Upper lobe of left lung (tissue), 6 donors: ENCODE measurements around the gene TNS1. TPM values are rescaled to one million over a fixed set of nuclear protein-coding genes. Genes with fewer than 3 reads are reported as not detected.

Source experiments
- ATAC-seq, 2 donors: fragments of 200-7000 bp; cut with Tn5 transposase; one replicate each; pipeline ENCODE4 v1.9.1; 2022; ENCODE audit warnings: mild to moderate bottlenecking in 2 of 2, moderate library complexity in 2 of 2; ENCODE audit not compliant: low FRiP score in 2 of 2
- DNase-seq, 2 donors: peaks; one replicate each; pipeline ENCODE4 v3.0.0-alpha.2; 2019 to 2020
- H3K27ac ChIP-seq, 4 donors: fragments of 200-600 bp; sonication (generic); one replicate each; pipeline ENCODE4 v1.5.1; 2016 to 2019
- H3K27me3 ChIP-seq, 4 donors: fragments of 200-600 bp; sonication (generic); one replicate each; pipeline ENCODE4 v1.5.1; 2017 to 2019
- H3K36me3 ChIP-seq, 4 donors: fragments of 200-600 bp; sonication (generic); one replicate each; pipeline ENCODE4 v1.5.1; 2016 to 2019
- H3K4me1 ChIP-seq, 4 donors: fragments of 200-600 bp; sonication (generic); one replicate each; pipeline ENCODE4 v1.5.1; 2018 to 2019
- H3K4me3 ChIP-seq, 4 donors: fragments of 200-600 bp; sonication (generic); one replicate each; pipeline ENCODE4 v1.5.1; 2017 to 2019; ENCODE audit warnings: mild to moderate bottlenecking in 2 of 4, moderate library complexity in 1 of 4
- H3K9me3 ChIP-seq, 4 donors: fragments of 200-600 bp; sonication (generic); one replicate each; pipeline ENCODE4 v1.5.1; 2018 to 2019
- CTCF ChIP-seq, 6 experiments: fragments of 450-650 bp in 4 of 6; fragments of 200-600 bp in 2 of 6; sonication (generic) in 2 of 6; IDR thresholded peaks; one replicate each; pipeline ENCODE4 v1.5.1; 2016 to 2019; ENCODE audit warnings: antibody characterized with exemption in 6 of 6
- EP300 ChIP-seq, 4 donors: sonication (generic); formaldehyde crosslinking; IDR thresholded peaks; one replicate each; pipeline ENCODE4 v1.5.1; 2017; ENCODE audit warnings: antibody characterized with exemption in 4 of 4, control low read depth in 2 of 4
- POLR2A ChIP-seq, 4 donors: fragments of 450-650 bp; IDR thresholded peaks; one replicate each; pipeline ENCODE4 v1.5.1; 2016 to 2017; ENCODE audit warnings: antibody characterized with exemption in 4 of 4, mild to moderate bottlenecking in 2 of 4
- POLR2AphosphoS5 ChIP-seq, 2 donors: sonication (generic); formaldehyde crosslinking; IDR thresholded peaks; one replicate each; pipeline ENCODE4 v1.5.1; 2017; ENCODE audit warnings: antibody characterized with exemption in 2 of 2
- WGBS, 2 donors: methylation state at CpG; one replicate each; pipeline ENCODE4 v1.1.5; 2017 to 2018; 5-methylcytosine and 5-hydroxymethylcytosine counted together
- total RNA-seq, 6 donors: library from RNA; depleted of rRNA in 4 of 6; stranded (reverse); fragments of >200 nt in 4 of 6; gene quantifications; one replicate each; pipeline versions ENCODE4 v1.1.0 to v1.2.1, GENCODE V29; 2016 to 2021
- donor health status: DM: no; HTN: no; CAD: no; lungs with moderate emphysema.
- donor health status: DM: no; HTN: yes; CAD: no; lungs with severe emphysema.

The TNS1 gene
- total RNA-seq, 6 donors from 2014 or later: 325 to 1,095 (median 550) TPM

GRCh38 chr2:217947383-217948350 is 55.1 kb downstream of the TNS1 start:
- 85 to 90% methylated on average over 16 to 19 of the region's 19 CpGs for WGBS, 2 donors
- ATAC-seq (no peak), DNase-seq (peak in 1 of 2 donors; percentile 61)
- Histone ChIP-seq H3K4me3 (no peak overlapping the region), H3K27me3 (no peaks in the 10 kb centered on the region), H3K27ac (no peak overlapping the region), H3K4me1 (peaks cover 37 to 63% (median 46%) of the 10 kb centered on the region in 4 donors), H3K36me3 (no peaks in the 10 kb centered on the region), H3K9me3 (no peaks in the 10 kb centered on the region)
- TF ChIP-seq CTCF (IDR thresholded peaks at IDR 0.05) (peak in 2 of 6 experiments; percentile 5 to 17), POLR2A (IDR thresholded peaks at IDR 0.05) (no peak)

- peaks cover 31 to 60% (median 40%) of the 10 kb centered on the region in 4 donors for H3K4me1 ChIP-seq
- DNase-seq: no peak
These were observed 56.7 kb downstream of the TNS1 start for GRCh38 chr2:217946051-217946450.

GRCh38 chr2:217945530-217945929 is 57.3 kb downstream of the TNS1 start:
- DNase-seq: no peak
- Histone ChIP-seq H3K4me3 (no peak overlapping the region), H3K4me1 (peaks cover 32 to 60% (median 38%) of the 10 kb centered on the region in 4 donors), H3K36me3 (no peaks in the 10 kb centered on the region), H3K9me3 (no peaks in the 10 kb centered on the region), H3K27ac (peak overlapping the region in 2 of 4 donors; percentile 11 to 30), H3K27me3 (no peaks in the 10 kb centered on the region)
- TF ChIP-seq POLR2A (IDR thresholded peaks at IDR 0.05) (no peak), EP300 (IDR thresholded peaks at IDR 0.05) (no peak), CTCF (IDR thresholded peaks at IDR 0.05) (no peak), POLR2AphosphoS5 (IDR thresholded peaks at IDR 0.05) (no peak)
- WGBS, 2 donors: 91 to 98% methylated on average over 5 of the region's 5 CpGs
- no peak for ATAC-seq

More at GRCh38 chr2:217946051-217946450, 56.7 kb downstream of the TNS1 start:
- ATAC-seq: no peak
- H3K9me3 ChIP-seq: no peaks in the 10 kb centered on the region
- 91 to 92% methylated on average over 6 of the region's 6 CpGs for WGBS, 2 donors
- no peaks in the 10 kb centered on the region for H3K36me3 ChIP-seq
- no peak for TF ChIP-seq EP300 (IDR thresholded peaks at IDR 0.05)
- TF ChIP-seq POLR2A (IDR thresholded peaks at IDR 0.05): no peak
- no peak for TF ChIP-seq POLR2AphosphoS5 (IDR thresholded peaks at IDR 0.05)
- no peak for TF ChIP-seq CTCF (IDR thresholded peaks at IDR 0.05)
- no peaks in the 10 kb centered on the region for H3K27me3 ChIP-seq
- peak overlapping the region in 2 of 4 donors; percentile 11 to 30 for H3K27ac ChIP-seq
- no peak overlapping the region for H3K4me3 ChIP-seq

GRCh38 chr2:217944923-217945322 is 57.9 kb downstream of the TNS1 start:
- 84 to 94% methylated on average over 8 of the region's 8 CpGs for WGBS, 2 donors
- Histone ChIP-seq H3K27me3 (no peaks in the 10 kb centered on the region), H3K27ac (peak overlapping the region in 2 of 4 donors; percentile 11 to 95), H3K4me3 (no peak overlapping the region), H3K4me1 (peaks cover 31 to 60% (median 37%) of the 10 kb centered on the region in 4 donors), H3K9me3 (no peaks in the 10 kb centered on the region), H3K36me3 (no peaks in the 10 kb centered on the region)
- no peak for TF ChIP-seq POLR2A (IDR thresholded peaks at IDR 0.05)
- TF ChIP-seq EP300 (IDR thresholded peaks at IDR 0.05): no peak
- TF ChIP-seq POLR2AphosphoS5 (IDR thresholded peaks at IDR 0.05): no peak
- no peak for TF ChIP-seq CTCF (IDR thresholded peaks at IDR 0.05)
- no peak for ATAC-seq
- no peak for DNase-seq
